Measurements from ENCODE around the gene EML5.

The EML5 gene

DNA sequence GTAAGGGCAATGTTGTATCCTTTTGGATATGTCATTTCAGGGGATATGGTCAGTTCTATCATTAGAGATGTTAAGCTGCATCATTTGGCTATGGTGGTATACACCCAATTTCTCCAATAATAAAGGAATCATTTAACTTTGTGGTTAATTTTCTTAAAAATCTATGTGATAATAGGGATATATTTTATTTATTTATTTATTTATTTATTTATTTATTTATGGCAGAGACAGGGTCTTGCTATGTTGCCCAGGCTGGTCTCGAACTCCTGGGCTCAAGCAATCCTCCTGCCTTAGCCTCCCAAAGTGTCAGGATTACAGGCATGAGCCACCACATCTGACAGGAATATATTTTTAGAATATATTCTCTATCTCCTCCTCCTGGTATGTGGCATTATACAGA lies 85.7 kb downstream of the EML5 start:
- no peak overlapping the region for H3K4me2 ChIP-seq (ENCODE audit: low read length)
- no peak overlapping the region for H2BK5ac ChIP-seq (ENCODE audit: low read depth, low read length, poor library complexity)
- H3K4me1 ChIP-seq (ENCODE audit: control insufficient read depth in 1 of 2, insufficient read depth in 2 of 2, low read length in 2 of 2) = no peaks in the 10 kb centered on the region
- no peak overlapping the region for H3K4me3 ChIP-seq (ENCODE audit: low read depth, low read length)
- no peak overlapping the region for H2AFZ ChIP-seq (ENCODE audit: insufficient read depth, low read length, poor library complexity)
- no peak overlapping the region for H2BK12ac ChIP-seq (ENCODE audit: low read length)
- H4K12ac ChIP-seq (ENCODE audit: low read depth, low read length) = no peak overlapping the region
- no peak overlapping the region for H3K14ac ChIP-seq (ENCODE audit: low read length)
- no peak overlapping the region for H3K9ac ChIP-seq (ENCODE audit: low read length)
- no peak overlapping the region for H3K18ac ChIP-seq (ENCODE audit: low read length)
- H3K79me2 ChIP-seq (ENCODE audit: control insufficient read depth, insufficient read depth, low read length, poor library complexity) = no peaks in the 10 kb centered on the region
- no CpG with 5 or more reads among the region's 1 CpG for WGBS (ENCODE audit: extremely low coverage, insufficient coverage, insufficient read length)
- no peak overlapping the region for H3K4ac ChIP-seq (ENCODE audit: low read depth, low read length)
- H3K27ac ChIP-seq (ENCODE audit: low read depth, low read length) = no peak overlapping the region
- H2BK120ac ChIP-seq (ENCODE audit: insufficient read depth, low read length, poor library complexity) = no peak overlapping the region
- H2AK5ac ChIP-seq (ENCODE audit: low read length) = no peak overlapping the region
- no peaks in the 10 kb centered on the region for H3K36me3 ChIP-seq (ENCODE audit: control insufficient read depth in 1 of 2, insufficient read depth in 2 of 2, low read length in 2 of 2)
- no peak for DNase-seq
- H3K79me1 ChIP-seq (ENCODE audit: low read length) = no peaks in the 10 kb centered on the region
- H3K9me3 ChIP-seq (ENCODE audit: insufficient read depth, low read depth, low read length) = no peaks in the 10 kb centered on the region
- no peak overlapping the region for H4K8ac ChIP-seq (ENCODE audit: low read depth, low read length)
- no peaks in the 10 kb centered on the region for H3K27me3 ChIP-seq (ENCODE audit: insufficient read depth, low read length)
- H3K23ac ChIP-seq (ENCODE audit: low read length) = no peak overlapping the region
- no peak overlapping the region for H4K91ac ChIP-seq (ENCODE audit: low read depth, low read length)

DNA sequence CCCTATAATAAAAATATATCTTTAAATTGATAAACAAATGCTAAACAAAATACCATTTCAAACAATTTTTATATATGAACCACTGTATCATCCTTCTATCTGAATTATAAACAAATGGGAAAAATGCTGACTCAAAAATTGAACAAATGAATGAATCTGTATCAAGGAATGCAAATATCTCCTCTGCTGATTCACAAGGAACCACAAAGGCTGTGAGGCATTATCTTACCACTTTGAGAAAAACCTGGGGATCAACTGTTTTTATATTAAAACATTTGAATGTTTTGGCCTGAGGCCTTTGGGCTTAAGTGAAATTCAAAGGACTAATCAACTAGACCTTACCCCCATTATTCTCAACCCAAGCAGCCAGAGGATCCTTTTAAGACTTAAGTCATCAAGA lies 86.3 kb downstream of the EML5 start:
- no peak overlapping the region for H2AK5ac ChIP-seq (ENCODE audit: low read length)
- no peak overlapping the region for H3K9ac ChIP-seq (ENCODE audit: low read length)

DNA sequence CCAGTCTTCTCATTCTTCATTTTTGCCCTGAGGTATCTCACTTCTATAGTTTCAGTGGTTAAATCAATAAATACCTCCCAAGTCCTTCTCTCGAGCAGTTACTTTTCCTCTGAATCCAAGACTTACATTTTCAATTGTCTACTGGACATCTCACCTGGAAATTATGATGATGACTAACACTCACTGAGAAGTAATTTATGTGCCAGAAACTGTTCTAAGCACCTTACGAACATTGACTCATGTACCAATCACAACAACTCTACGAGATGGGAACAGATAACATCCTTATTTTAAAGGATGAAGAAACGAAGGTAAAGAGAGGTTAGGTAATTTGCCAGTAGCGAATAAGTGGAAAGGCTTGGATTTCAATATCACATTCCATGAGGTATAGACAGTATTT lies 94.1 kb downstream of the EML5 start:
- Histone ChIP-seq H3K4me2 (ENCODE audit: low read length) (no peak overlapping the region), H3K18ac (ENCODE audit: low read length) (no peak overlapping the region), H3K23ac (ENCODE audit: low read length) (no peak overlapping the region), H2BK12ac (ENCODE audit: low read length) (no peak overlapping the region), H4K8ac (ENCODE audit: low read depth, low read length) (no peak overlapping the region), H3K79me1 (ENCODE audit: low read length) (no peaks in the 10 kb centered on the region), H3K9ac (ENCODE audit: low read length) (no peak overlapping the region), H3K4me3 (ENCODE audit: low read depth, low read length) (no peak overlapping the region), H3K14ac (ENCODE audit: low read length) (no peak overlapping the region), H2BK120ac (ENCODE audit: insufficient read depth, low read length, poor library complexity) (no peak overlapping the region), H4K12ac (ENCODE audit: low read depth, low read length) (no peak overlapping the region), H2BK5ac (ENCODE audit: low read depth, low read length, poor library complexity) (no peak overlapping the region), H3K4ac (ENCODE audit: low read depth, low read length) (no peak overlapping the region), H2AK5ac (ENCODE audit: low read length) (no peak overlapping the region), H2AFZ (ENCODE audit: insufficient read depth, low read length, poor library complexity) (no peak overlapping the region), H3K9me3 (ENCODE audit: insufficient read depth, low read depth, low read length) (no peaks in the 10 kb centered on the region), H4K91ac (ENCODE audit: low read depth, low read length) (no peak overlapping the region), H3K4me1 (ENCODE audit: control insufficient read depth in 1 of 2, insufficient read depth in 2 of 2, low read length in 2 of 2) (no peaks in the 10 kb centered on the region), H3K27ac (ENCODE audit: low read depth, low read length) (no peak overlapping the region), H3K36me3 (ENCODE audit: control insufficient read depth in 1 of 2, insufficient read depth in 2 of 2, low read length in 2 of 2) (no peaks in the 10 kb centered on the region), H3K79me2 (ENCODE audit: control insufficient read depth, insufficient read depth, low read length, poor library complexity) (no peaks in the 10 kb centered on the region), H3K27me3 (ENCODE audit: insufficient read depth, low read length) (no peaks in the 10 kb centered on the region)
- WGBS (ENCODE audit: extremely low coverage, insufficient coverage, insufficient read length) = no CpG with 5 or more reads among the region's 5 CpGs
- peak in 1 of 2 donors; percentile 39 for DNase-seq

More for the DNA sequence above, 86.3 kb downstream of the EML5 start:
- no peaks in the 10 kb centered on the region for H3K79me2 ChIP-seq (ENCODE audit: control insufficient read depth, insufficient read depth, low read length, poor library complexity)
- H3K27me3 ChIP-seq (ENCODE audit: insufficient read depth, low read length) = no peaks in the 10 kb centered on the region
- H3K4ac ChIP-seq (ENCODE audit: low read depth, low read length) = no peak overlapping the region
- no peak overlapping the region for H3K23ac ChIP-seq (ENCODE audit: low read length)
- no peak overlapping the region for H3K4me3 ChIP-seq (ENCODE audit: low read depth, low read length)
- no peak overlapping the region for H4K8ac ChIP-seq (ENCODE audit: low read depth, low read length)
- H4K91ac ChIP-seq (ENCODE audit: low read depth, low read length) = no peak overlapping the region
- no peak overlapping the region for H3K14ac ChIP-seq (ENCODE audit: low read length)
- no peak overlapping the region for H3K27ac ChIP-seq (ENCODE audit: low read depth, low read length)
- no peak overlapping the region for H2AFZ ChIP-seq (ENCODE audit: insufficient read depth, low read length, poor library complexity)
- no peaks in the 10 kb centered on the region for H3K4me1 ChIP-seq (ENCODE audit: control insufficient read depth in 1 of 2, insufficient read depth in 2 of 2, low read length in 2 of 2)
- no peaks in the 10 kb centered on the region for H3K79me1 ChIP-seq (ENCODE audit: low read length)
- H3K4me2 ChIP-seq (ENCODE audit: low read length) = no peak overlapping the region
- DNase-seq = no peak
- no peak overlapping the region for H2BK5ac ChIP-seq (ENCODE audit: low read depth, low read length, poor library complexity)
- H3K18ac ChIP-seq (ENCODE audit: low read length) = no peak overlapping the region
- no peaks in the 10 kb centered on the region for H3K36me3 ChIP-seq (ENCODE audit: control insufficient read depth in 1 of 2, insufficient read depth in 2 of 2, low read length in 2 of 2)
- H2BK12ac ChIP-seq (ENCODE audit: low read length) = no peak overlapping the region
- no peak overlapping the region for H4K12ac ChIP-seq (ENCODE audit: low read depth, low read length)
- no peaks in the 10 kb centered on the region for H3K9me3 ChIP-seq (ENCODE audit: insufficient read depth, low read depth, low read length)
- no peak overlapping the region for H2BK120ac ChIP-seq (ENCODE audit: insufficient read depth, low read length, poor library complexity)

DNA sequence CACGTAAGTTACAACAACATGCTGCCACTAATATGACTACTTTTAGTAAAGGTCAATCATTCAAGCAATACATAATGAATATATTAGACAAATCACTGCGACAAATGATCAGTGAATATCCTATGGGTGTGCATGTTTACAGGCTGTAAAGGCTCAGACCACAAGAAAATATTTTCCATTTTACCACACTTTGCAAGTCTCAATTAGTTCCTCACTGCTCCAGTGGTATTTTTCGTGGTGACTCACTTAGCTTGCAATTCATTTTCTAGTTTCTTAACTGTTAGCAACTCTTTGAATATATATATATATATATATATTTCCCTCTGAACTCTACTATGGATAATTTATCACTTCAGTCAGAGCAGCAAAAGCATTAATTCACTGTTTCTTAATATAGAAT lies 96.9 kb downstream of the EML5 start:
- Histone ChIP-seq H3K27me3 (ENCODE audit: insufficient read depth, low read length) (no peaks in the 10 kb centered on the region), H3K9ac (ENCODE audit: low read length) (no peak overlapping the region), H2BK12ac (ENCODE audit: low read length) (no peak overlapping the region), H4K91ac (ENCODE audit: low read depth, low read length) (no peak overlapping the region), H3K4ac (ENCODE audit: low read depth, low read length) (no peak overlapping the region), H3K27ac (ENCODE audit: low read depth, low read length) (no peak overlapping the region), H3K79me1 (ENCODE audit: low read length) (no peaks in the 10 kb centered on the region), H2AFZ (ENCODE audit: insufficient read depth, low read length, poor library complexity) (no peak overlapping the region), H3K18ac (ENCODE audit: low read length) (no peak overlapping the region), H3K36me3 (ENCODE audit: control insufficient read depth in 1 of 2, insufficient read depth in 2 of 2, low read length in 2 of 2) (no peaks in the 10 kb centered on the region), H3K14ac (ENCODE audit: low read length) (no peak overlapping the region), H3K79me2 (ENCODE audit: control insufficient read depth, insufficient read depth, low read length, poor library complexity) (no peaks in the 10 kb centered on the region), H2AK5ac (ENCODE audit: low read length) (no peak overlapping the region), H3K23ac (ENCODE audit: low read length) (no peak overlapping the region), H2BK120ac (ENCODE audit: insufficient read depth, low read length, poor library complexity) (no peak overlapping the region), H3K4me3 (ENCODE audit: low read depth, low read length) (no peak overlapping the region), H3K4me1 (ENCODE audit: control insufficient read depth in 1 of 2, insufficient read depth in 2 of 2, low read length in 2 of 2) (no peaks in the 10 kb centered on the region), H2BK5ac (ENCODE audit: low read depth, low read length, poor library complexity) (no peak overlapping the region), H4K12ac (ENCODE audit: low read depth, low read length) (no peak overlapping the region), H4K8ac (ENCODE audit: low read depth, low read length) (no peak overlapping the region), H3K9me3 (ENCODE audit: insufficient read depth, low read depth, low read length) (no peaks in the 10 kb centered on the region), H3K4me2 (ENCODE audit: low read length) (no peak overlapping the region)
- peak in 1 of 2 donors; percentile 12 for DNase-seq
- WGBS (ENCODE audit: extremely low coverage, insufficient coverage, insufficient read length) = no CpG with 5 or more reads among the region's 3 CpGs

DNA sequence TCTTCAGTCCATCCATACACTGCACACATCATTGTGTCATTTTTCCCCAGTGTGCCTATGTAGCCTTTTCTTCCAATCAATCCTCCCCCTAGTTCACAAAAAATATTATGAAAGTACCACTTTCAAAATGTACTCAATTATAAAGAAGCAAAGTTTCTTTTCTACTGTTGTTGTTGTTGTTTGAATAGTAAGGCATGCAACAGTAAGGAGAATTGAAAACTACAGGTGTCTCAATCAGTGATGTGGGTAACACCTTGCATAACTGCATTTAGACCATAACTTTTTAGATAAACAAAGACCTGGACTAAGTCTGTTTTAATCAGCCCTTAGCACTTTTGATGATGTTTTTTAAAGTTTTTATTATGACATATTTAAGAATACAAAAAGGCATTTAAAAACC lies 104.4 kb downstream of the EML5 start:
- Histone ChIP-seq H3K4me2 (ENCODE audit: low read length) (no peak overlapping the region), H2BK5ac (ENCODE audit: low read depth, low read length, poor library complexity) (no peak overlapping the region), H3K18ac (ENCODE audit: low read length) (no peak overlapping the region), H3K4me1 (ENCODE audit: control insufficient read depth in 1 of 2, insufficient read depth in 2 of 2, low read length in 2 of 2) (no peaks in the 10 kb centered on the region), H2AK5ac (ENCODE audit: low read length) (no peak overlapping the region), H3K36me3 (ENCODE audit: control insufficient read depth in 1 of 2, insufficient read depth in 2 of 2, low read length in 2 of 2) (no peaks in the 10 kb centered on the region), H3K9ac (ENCODE audit: low read length) (no peak overlapping the region), H3K4me3 (ENCODE audit: low read depth, low read length) (no peak overlapping the region), H2BK120ac (ENCODE audit: insufficient read depth, low read length, poor library complexity) (no peak overlapping the region), H3K79me1 (ENCODE audit: low read length) (no peaks in the 10 kb centered on the region), H3K27me3 (ENCODE audit: insufficient read depth, low read length) (no peaks in the 10 kb centered on the region), H4K8ac (ENCODE audit: low read depth, low read length) (no peak overlapping the region), H3K27ac (ENCODE audit: low read depth, low read length) (no peak overlapping the region), H2BK12ac (ENCODE audit: low read length) (no peak overlapping the region), H4K12ac (ENCODE audit: low read depth, low read length) (no peak overlapping the region), H3K23ac (ENCODE audit: low read length) (no peak overlapping the region), H3K14ac (ENCODE audit: low read length) (no peak overlapping the region), H2AFZ (ENCODE audit: insufficient read depth, low read length, poor library complexity) (no peak overlapping the region), H3K79me2 (ENCODE audit: control insufficient read depth, insufficient read depth, low read length, poor library complexity) (no peaks in the 10 kb centered on the region), H3K9me3 (ENCODE audit: insufficient read depth, low read depth, low read length) (no peaks in the 10 kb centered on the region), H3K4ac (ENCODE audit: low read depth, low read length) (no peak overlapping the region), H4K91ac (ENCODE audit: low read depth, low read length) (no peak overlapping the region)
- no peak for DNase-seq

Data from trophoblast cell (in vitro differentiated cells and primary cell).